Activated CD8-positive, alpha-beta T cell treated with anti-CD3 and anti-CD28 coated beads for 36 hours (primary cell): ENCODE measurements around the gene SESTD1. TPM values are rescaled to one million over a fixed set of nuclear protein-coding genes. Genes with fewer than 3 reads are reported as not detected.
A peak's percentile ranks its signal among the peaks of the same experiment; 100 is the strongest.

Source experiments
- ATAC-seq: fragments of 200-7000 bp; cut with Tn5 transposase; one replicate; pipeline ENCODE4 v1.10.0; 2021; ENCODE audit warnings: mild to moderate bottlenecking, moderate library complexity
- CTCF ChIA-PET: fragments of 350-600 bp; sonication (Branson Sonifier 250); formaldehyde crosslinking; loops from one replicate; lab custom pipeline; 2021; ENCODE audit warnings: antibody characterized with exemption; lab: Charles Lee
- POLR2A ChIA-PET: fragments of 350-600 bp; sonication (Branson Sonifier 250); formaldehyde crosslinking; loops from one replicate; lab custom pipeline; 2021; ENCODE audit warnings: antibody characterized with exemption; lab: Charles Lee
- DNase-seq: peaks from one replicate; pipeline ENCODE4 v3.0.0-alpha.2; 2020
- H3K27ac Mint-ChIP-seq: one replicate; pipeline ENCODE4 v1.8.0; 2021; ENCODE audit warnings: mild to moderate bottlenecking, mixed read lengths
- H3K27me3 Mint-ChIP-seq: one replicate; pipeline ENCODE4 v1.8.0; 2021; ENCODE audit warnings: mixed read lengths
- H3K36me3 Mint-ChIP-seq: one replicate; pipeline ENCODE4 v1.8.0; 2021; ENCODE audit warnings: low read depth, mixed read lengths
- H3K4me1 Mint-ChIP-seq: one replicate; pipeline ENCODE4 v1.8.0; 2021; ENCODE audit warnings: low read depth, mixed read lengths
- H3K4me3 Mint-ChIP-seq: one replicate; pipeline ENCODE4 v1.8.0; 2021; ENCODE audit warnings: mild to moderate bottlenecking, moderate library complexity, mixed read lengths
- H3K9me3 Mint-ChIP-seq: one replicate; pipeline ENCODE4 v1.8.0; 2021; ENCODE audit warnings: mixed read lengths
- CTCF ChIP-seq: fragments of 200-600 bp; IDR thresholded peaks from one replicate; pipeline ENCODE4 v1.8.0; 2022; ENCODE audit warnings: antibody characterized with exemption, mild to moderate bottlenecking
- intact Hi-C: fragments of 100-400 bp; cut with micrococcal nuclease; formaldehyde crosslinking; loops from one replicate; pipeline ENCODE4 v1.10.0; 2022
- total RNA-seq, 2 experiments: library from RNA; stranded (reverse); gene quantifications; one replicate each; pipeline ENCODE4 v1.2.3, GENCODE V29; 2021

Gene SESTD1
- total RNA-seq, 2 experiments from 2014 or later = 2.6 to 5.6 TPM

DNA sequence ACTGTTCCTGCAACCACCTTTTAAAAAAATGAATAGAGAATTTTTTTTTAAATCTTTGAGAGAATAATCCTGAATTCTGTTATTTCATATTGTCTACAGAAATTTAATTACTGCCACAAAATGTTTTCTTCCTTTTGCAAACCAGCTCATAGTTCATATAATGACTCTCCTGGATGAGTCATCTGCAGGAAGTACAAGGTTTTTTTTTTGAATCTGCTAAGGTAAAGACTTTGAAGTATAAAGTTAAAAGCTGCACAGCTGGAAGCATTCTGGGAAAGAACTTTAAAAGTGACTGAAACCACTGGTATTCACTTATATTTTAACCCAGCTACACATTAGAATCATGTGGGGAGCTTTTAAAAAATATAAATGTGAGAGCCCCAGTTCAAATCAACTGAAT is 25.4 kb downstream of the SESTD1 start:
- ChIA-PET CTCF (interaction anchor here (0.9 to 1.5 kb wide), 2 partner anchors 19 to 20 kb away, joined by 3 to 4 read pairs; no protein-coding TSS in a partner anchor), POLR2A (no interaction called here)
- Mint-ChIP-seq H3K9me3 (no peaks in the 10 kb centered on the region), H3K27ac (peak overlapping the region; percentile 13), H3K27me3 (no peaks in the 10 kb centered on the region), H3K4me1 (peaks cover 19% of the 10 kb centered on the region), H3K4me3 (no peak overlapping the region), H3K36me3 (no peaks in the 10 kb centered on the region)
- DNase-seq = no peak
- ATAC-seq = peak; percentile 80
- TF ChIP-seq CTCF = no peak
- intact Hi-C loops = no loop called here

GRCh38 chr2:179238027-179238426 is 26.6 kb downstream of the SESTD1 start:
- POLR2A ChIA-PET = no interaction called here
- intact Hi-C loops = no loop called here
- no peak for ATAC-seq

GRCh38 chr2:179237209-179237946 is 27.3 kb downstream of the SESTD1 start:
- no peak for DNase-seq
- Mint-ChIP-seq H3K27me3 (no peaks in the 10 kb centered on the region), H3K4me1 (peaks cover 19% of the 10 kb centered on the region), H3K27ac (no peak overlapping the region), H3K4me3 (no peak overlapping the region), H3K9me3 (no peaks in the 10 kb centered on the region), H3K36me3 (no peaks in the 10 kb centered on the region)
- ChIA-PET CTCF (no interaction called here), POLR2A (no interaction called here)
- ATAC-seq = no peak
- intact Hi-C loops = no loop called here
- TF ChIP-seq CTCF = no peak

More at GRCh38 chr2:179238027-179238426, 26.6 kb downstream of the SESTD1 start:
- no peak for DNase-seq
- CTCF ChIA-PET = no interaction called here
- no peaks in the 10 kb centered on the region for H3K9me3 Mint-ChIP-seq
- H3K4me3 Mint-ChIP-seq = no peak overlapping the region
- H3K4me1 Mint-ChIP-seq = peaks cover 19% of the 10 kb centered on the region
- TF ChIP-seq CTCF = no peak
- no peak overlapping the region for H3K27ac Mint-ChIP-seq
- no peaks in the 10 kb centered on the region for H3K36me3 Mint-ChIP-seq
- H3K27me3 Mint-ChIP-seq = no peaks in the 10 kb centered on the region

DNA sequence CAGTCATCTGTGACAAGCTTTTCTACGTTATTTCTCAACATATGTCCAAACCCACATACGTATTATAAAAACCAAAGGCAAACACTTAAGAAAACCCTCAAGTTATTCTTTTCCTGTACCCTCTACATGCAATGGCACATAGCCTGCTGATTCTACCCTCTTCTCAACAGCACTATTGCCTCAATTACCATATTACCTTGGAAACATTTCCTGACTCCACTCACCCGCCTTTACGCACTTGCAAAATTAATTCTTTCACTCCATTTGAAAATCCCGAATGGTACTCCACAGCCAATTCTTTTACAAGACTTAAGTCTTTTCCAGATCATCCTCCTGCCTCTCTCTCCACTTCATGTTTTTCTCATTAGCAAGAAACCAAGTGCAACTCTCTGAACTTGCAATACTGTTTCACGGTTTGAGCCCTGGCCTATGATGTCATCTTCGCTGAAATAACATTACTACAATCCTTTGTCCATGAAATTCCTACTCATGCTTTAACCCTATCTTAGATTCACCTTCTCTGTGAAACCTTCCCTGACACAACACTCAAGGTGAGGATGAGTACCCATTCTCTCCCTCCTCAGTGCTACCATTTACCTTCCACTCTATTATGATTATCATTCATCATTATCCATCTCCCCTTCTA is 29.0 kb downstream of the SESTD1 start:
- Mint-ChIP-seq H3K27ac (no peak overlapping the region), H3K4me3 (no peak overlapping the region), H3K27me3 (no peaks in the 10 kb centered on the region), H3K36me3 (no peaks in the 10 kb centered on the region), H3K4me1 (peaks cover 16% of the 10 kb centered on the region), H3K9me3 (no peaks in the 10 kb centered on the region)
- intact Hi-C loops = no loop called here
- ChIA-PET CTCF (no interaction called here), POLR2A (no interaction called here)
- no peak for TF ChIP-seq CTCF
- ATAC-seq (no peak), DNase-seq (no peak)

- no peak for ATAC-seq
- H3K4me3 Mint-ChIP-seq = no peak overlapping the region
- no peak for DNase-seq
- no peaks in the 10 kb centered on the region for H3K9me3 Mint-ChIP-seq
- H3K27me3 Mint-ChIP-seq = no peaks in the 10 kb centered on the region
- CTCF ChIA-PET = no interaction called here
- intact Hi-C loops = no loop called here
- H3K27ac Mint-ChIP-seq = no peak overlapping the region
- H3K4me1 Mint-ChIP-seq = peaks cover 7% of the 10 kb centered on the region
- TF ChIP-seq CTCF = no peak
- POLR2A ChIA-PET = no interaction called here
- no peaks in the 10 kb centered on the region for H3K36me3 Mint-ChIP-seq
Observed at GRCh38 chr2:179234658-179235240, 29.9 kb downstream of the SESTD1 start.
